GM18517 (cell line): ENCODE results near the gene IFIT1.
"Not testable (repeated sequence)": the region's sequence is repeated elsewhere in the genome, so short reads cannot be mapped to it uniquely, and the experiment has no call there.

Source experiments
- ATAC-seq: cut with Tn5 transposase; IDR thresholded peaks from one replicate; pipeline ENCODE4 v1.9.1; 2021; ENCODE audit warnings: mild to moderate bottlenecking, moderate library complexity; ENCODE audit not compliant: unreplicated experiment

IFIT1 gene

DNA sequence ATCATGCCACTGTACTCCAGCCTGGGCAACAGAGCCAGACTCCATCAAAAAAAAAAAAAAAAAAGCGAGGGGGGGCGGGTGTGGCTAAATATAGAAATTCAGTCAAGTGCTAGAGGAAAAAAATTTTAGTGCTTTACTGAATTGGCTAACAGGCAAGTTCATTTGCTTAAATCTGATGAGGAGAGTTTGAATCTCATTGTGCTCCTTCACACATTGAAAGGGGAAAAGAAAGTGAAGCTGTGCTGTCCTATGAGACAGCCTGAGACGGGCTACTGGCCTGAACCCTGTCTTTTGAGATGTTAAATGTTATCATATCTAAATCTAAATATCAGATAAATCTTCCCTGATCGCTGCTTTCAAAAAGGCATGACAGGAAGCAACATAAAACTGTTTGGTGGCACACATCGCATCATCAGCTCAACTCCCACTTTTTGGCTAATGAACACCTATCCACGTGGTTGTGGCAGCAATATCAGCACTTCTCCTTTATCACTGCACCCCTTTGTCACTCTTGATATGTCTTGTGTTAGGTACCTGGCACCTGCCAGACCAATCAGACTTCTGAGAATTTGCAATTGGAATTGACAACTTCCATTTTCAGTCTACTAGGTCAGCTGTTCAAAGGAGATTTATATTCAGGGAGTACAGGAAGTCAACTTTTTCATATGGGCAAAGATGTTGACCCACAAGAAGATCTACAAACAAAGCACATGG is 28.5 kb upstream of the IFIT1 start:
- peak; percentile 33 for ATAC-seq

GRCh38 chr10:89364531-89364930 is 27.9 kb upstream of the IFIT1 start:
- peak; percentile 26 for ATAC-seq

DNA sequence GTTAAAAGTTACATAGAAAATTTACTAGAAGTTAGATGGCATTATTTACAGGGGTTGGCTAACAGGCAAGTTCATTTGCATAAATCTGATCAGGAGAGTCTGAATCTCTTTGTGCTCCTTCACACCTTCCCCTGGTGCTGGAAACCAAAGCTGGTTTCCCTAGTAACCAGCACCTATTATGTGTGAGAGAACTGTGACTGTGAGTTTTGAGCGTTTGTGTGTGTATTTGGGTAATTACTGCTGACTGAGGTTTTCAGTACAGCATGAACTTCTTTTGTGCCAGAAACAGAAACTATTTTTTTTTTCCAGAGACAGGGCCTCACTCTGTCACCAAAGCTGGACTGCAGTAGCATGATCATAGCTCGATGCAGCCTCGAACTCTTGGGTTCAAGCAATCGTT is 24.9 kb upstream of the IFIT1 start:
- peak; percentile 83 for ATAC-seq

DNA sequence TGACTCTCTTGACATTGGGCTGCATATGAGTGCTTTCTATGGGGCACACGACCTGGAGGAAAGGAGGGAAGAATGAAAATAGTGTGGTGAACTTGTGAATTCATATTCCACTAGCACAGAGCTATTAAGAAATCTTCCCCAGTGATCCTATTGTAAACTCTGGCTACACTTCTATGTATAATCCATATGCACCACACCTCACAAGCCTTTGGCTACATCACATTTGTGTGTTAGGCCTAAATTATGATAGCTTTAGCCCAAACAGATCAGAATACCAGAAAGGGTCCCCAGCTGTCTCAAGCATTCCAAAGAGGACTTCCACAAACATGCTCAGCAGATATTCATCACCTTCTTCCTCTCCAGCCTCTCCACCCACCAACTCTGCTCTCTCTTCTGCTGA is 24.3 kb upstream of the IFIT1 start:
- ATAC-seq, result no peak

GRCh38 chr10:89369156-89370105 is 23.0 kb upstream of the IFIT1 start:
- ATAC-seq, result no peak

DNA sequence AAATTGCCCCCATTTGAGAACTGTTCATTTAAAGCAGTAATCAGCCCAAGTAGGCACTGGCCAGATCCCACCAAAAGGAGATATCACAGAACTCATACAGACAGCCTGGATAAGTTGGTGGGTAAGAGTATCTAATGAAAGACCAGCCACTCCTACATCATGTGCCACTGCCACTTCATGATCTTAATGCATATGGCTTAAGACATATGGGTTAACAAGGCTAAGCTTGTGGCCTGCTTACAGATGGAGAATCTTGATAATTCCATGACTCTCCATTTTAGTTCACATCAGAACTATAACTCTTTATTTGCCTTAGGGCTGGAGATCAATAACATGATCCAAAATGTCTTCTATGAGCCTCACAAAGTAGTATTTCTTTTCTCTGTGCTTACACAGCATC is 21.3 kb upstream of the IFIT1 start:
- ATAC-seq, result no peak

DNA sequence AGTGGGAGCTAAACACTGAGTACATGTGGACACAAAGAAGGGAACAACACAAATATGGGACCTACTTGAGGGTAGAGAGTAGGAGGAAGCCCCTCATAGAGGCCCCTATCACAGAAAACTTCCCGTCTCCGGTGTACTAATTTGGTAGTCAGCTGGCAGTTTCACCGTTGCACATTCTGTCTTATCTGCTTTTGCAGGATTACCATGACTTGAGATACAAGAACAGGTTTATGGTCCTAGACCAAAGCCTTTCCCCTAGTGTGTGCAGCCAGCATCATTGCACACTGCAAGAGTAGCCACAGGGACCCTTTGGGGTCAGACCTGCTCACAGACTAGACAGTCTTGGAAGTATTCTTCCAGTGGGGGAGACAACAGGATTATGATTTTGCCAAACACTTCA is 20.4 kb upstream of the IFIT1 start:
- ATAC-seq, result no peak

DNA sequence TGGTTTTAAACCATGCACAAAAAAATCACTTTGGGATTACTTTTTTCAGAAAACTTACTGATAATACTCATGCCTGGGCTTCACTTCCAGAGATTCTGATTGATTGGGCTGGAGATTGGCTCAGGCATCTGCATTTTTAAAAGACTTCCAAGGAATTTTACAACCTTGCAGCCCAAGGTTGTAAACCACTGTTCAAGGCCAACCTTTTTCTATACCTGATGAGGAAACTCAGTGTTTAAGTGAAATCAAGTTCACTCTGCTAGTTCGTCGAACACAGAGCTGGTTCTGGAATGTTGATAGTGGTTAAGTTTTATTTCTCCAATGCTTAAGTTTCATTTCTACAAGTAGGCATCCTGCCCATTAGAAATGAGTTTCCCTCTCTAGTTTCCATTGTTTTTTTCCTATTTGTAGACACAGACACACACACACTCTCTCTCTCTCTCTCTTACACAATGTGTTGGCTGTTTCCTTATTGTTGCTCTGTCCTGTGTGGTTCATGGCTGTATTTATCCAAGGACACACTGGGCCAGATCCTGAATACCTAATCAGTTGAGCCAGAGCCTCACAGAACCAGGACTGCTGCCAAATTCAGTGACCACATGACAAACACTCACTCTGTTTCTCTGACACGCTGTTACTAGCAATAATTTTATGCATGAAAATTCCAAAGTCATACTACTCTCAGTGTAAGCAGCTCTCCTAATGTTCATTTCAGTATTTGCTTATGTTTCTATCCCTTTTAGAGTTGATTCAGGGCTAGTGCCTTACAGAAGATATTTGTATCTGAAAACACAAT is 18.3 kb upstream of the IFIT1 start:
- no peak for ATAC-seq

- ATAC-seq, result no peak
Measured at GRCh38 chr10:89374713-89375141, 17.7 kb upstream of the IFIT1 start.

DNA sequence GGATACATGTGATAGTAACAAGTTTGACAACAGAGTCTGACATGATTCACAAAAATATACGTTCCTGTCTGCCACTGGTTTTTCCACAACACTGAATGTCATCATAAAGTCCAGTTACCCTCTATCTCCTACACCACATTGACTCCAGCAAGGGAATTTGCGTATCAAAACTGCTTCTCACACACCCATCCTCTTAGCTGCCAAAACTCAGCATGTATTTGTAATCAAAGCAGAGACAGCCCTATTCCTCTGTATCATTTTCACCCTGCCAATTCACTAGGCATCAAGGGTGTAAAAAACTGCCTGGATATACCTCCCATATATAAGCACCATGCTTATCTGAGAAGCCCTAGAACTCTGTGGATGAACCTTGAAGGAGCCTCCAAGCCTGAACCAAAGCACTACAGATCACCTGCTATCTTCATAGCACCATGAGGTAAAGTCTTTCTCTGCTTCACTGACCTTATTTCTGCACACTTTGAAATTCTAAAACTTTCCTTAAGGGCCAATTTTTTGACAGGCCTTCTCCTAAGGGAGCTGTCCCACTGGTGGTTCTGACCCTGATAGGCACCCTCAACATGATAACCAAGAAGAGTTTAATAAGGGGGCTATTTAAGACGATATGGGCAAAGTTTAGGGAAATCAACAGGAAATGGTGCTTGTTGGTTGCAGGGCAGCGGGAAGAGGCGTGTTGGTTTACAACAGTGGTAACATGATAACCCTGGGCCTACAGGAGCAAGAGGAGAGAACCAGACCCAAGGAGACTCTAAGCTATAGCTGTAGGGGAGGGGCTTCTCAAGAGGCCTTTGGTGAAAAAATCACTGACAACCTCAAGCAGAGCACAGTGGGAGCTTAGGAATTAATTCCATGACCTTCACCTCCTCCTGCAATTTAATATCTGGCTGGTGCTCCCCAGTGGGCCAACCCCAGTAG is 14.5 kb upstream of the IFIT1 start, which contains the start of gene IFIT1B:
IFIT1B (plus strand) TSS at position 352 of the 933 bp plus-strand sequence; CDS start at position 432, 80 bp downstream.
- no peak for ATAC-seq

GRCh38 chr10:89379103-89379502 is 13.3 kb upstream of the IFIT1 start:
- ATAC-seq, result no peak

DNA sequence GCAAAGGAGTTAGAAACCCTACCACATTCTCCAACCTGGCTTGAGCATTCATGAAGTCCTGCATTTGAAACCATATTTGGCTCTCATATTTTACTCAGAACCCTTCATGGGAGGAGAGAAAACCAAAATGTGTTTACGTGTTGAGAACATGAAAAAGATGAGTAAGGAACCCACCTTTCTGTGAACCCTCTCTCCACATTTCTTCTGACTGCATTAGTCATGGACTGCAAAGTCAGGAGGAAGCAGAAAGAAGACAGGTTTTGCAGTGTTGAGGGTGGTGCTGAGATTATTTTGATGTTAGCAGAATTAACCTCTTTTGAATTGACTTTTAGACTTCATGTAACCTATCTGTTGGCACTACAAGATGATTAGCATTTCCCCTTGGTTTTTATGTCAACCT is 9.7 kb upstream of the IFIT1 start:
- ATAC-seq, result no peak

GRCh38 chr10:89384474-89385340 is 7.7 kb upstream of the IFIT1 start:
- ATAC-seq, result no peak

GRCh38 chr10:89388806-89389205 is 3.6 kb upstream of the IFIT1 start:
- ATAC-seq, result no peak

DNA sequence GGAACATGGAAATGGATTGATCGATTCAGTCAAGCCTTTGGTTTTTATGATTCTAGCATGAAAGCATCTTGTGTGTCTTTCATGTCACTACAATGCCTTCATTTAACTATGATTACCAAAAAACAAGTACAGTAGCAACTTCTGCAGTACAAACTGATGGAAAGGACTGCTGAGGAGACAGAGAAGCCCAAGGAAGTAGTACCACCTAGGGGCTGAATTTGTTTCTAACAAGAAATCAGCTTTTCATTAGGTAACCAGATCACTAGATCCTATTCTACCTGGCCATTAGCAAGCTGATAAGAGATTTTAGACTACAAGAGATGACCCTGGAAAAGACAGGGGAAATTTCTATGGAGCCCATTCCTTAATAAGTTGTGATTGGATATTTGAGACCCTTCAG is 3.2 kb upstream of the IFIT1 start:
- ATAC-seq, result no peak

DNA sequence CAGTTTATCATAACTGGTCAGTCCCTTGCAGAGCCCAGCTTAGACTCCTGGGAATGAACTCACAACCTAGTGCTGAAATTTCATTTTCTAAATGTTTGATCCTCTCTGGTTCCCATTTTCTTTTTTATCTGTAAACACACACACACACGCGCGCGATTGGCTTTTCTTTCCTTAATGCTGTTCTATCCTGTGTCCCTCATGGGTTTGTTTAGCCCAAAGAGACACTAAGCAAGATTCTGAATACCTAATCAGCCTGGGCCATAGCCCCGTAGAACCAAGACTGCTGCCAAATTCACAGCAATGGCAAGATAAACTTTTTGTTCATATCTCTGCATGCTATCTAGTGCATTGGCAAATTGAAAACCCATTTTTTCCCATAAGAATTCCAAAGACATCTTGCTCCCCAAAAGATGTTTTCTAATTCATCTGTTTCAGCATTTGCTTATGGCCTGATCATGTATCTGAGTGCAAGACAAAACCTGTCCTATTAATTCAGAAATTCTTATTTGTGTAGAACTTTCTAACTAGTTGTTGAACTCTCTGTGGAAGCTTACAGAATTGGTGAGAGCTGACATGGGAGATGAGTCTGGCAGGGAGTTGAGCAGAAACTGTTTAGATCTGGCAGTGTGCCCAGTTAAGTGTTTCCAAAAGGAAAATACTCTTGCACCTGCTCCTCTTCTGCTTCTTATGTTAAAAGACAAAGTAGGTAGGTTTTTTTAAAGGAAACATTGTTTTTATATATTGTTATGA is 1.8 kb upstream of the IFIT1 start:
- no peak for ATAC-seq

DNA sequence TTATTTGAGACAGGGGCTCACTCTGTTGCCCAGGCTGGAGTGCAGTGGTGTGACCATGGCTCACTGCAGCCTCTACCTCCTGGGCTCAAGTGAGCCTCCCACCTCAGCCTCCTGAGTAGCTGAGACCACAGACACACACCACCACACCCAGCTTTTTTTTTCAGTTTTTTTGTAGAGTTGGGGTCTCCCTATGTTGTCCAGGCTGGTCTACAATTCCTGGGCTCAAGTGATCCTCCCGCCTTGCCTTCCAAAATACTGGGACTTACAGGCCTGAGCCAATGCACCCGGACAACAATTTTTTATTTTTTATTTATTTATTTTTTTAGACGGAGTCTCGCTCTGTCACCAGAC is 1.2 kb upstream of the IFIT1 start:
- ATAC-seq, result not testable (repeated sequence)

DNA sequence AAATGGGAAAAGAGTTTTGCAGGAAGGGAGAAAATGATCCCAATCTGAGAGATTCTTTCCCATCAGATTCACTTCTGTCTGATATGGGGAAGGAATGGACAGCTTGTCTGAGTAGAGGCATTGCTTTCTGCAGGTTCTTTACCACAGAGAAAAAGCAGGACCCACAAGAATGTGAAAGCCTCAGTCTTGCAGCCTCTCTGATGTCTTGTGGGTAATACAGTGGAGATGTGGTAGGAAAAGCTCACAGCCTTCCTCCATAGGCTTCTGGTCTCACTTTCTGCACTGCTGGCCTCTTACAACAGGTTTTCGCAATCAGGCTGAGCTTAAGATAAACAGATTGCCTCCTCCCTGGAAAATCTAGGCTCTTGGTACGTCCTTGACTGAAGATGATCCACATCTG is 551 bp downstream of the IFIT1 start:
- peak; percentile 28 for ATAC-seq

DNA sequence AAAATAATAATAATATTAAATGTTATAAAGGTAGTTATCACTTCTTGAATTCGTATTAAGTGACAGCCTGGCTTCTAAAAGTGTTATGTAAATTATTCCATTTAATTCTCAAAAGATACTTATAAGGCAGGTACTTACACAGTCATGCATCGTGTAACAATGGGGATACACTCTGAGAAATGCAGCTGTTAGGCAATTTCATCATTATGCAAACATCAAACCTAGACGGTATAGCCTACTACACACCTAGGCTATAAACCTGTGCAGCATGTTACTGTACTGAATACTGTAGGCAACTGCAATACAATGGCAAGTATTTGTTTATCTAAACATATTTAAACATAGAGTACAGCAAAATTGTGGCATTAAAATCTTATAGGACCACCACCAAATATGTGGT is 1.5 kb downstream of the IFIT1 start:
- no peak for ATAC-seq
